ENCODE measurements around the gene KIAA1328. TPM values are rescaled to one million over a fixed set of nuclear protein-coding genes. Genes with fewer than 3 reads are reported as not detected.

Gene KIAA1328
- total RNA-seq, 1 experiment from 2014 or later: 6.2 TPM

DNA sequence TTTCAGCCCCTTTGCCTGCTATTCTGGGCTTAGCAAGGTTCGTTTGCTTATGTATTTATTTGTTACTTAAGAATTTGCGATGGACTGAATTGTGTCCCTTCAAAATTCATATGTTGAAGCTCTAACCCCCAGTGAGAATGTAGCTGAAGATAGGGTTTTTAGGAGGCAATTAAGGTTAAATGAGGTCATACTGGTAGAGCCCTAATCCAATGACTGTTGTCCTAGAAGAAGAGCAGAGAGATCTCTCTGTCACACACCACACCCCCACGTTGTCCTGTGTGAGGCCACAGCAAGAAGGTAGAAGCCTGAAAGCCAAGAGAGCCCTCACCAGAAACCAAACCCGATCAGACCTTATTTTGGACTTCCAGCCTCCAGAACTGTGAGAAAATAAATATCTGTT lies 66.7 kb downstream of the KIAA1328 start:
- BruUV-seq (replicated peaks): no TSS peak
- intact Hi-C loops (cut with micrococcal nuclease; ENCODE audit: unreplicated experiment): no loop called here
- ChIA-PET POLR2A (no interaction called here), CTCF (no interaction called here)
- TF ChIP-seq, protein P1, sequence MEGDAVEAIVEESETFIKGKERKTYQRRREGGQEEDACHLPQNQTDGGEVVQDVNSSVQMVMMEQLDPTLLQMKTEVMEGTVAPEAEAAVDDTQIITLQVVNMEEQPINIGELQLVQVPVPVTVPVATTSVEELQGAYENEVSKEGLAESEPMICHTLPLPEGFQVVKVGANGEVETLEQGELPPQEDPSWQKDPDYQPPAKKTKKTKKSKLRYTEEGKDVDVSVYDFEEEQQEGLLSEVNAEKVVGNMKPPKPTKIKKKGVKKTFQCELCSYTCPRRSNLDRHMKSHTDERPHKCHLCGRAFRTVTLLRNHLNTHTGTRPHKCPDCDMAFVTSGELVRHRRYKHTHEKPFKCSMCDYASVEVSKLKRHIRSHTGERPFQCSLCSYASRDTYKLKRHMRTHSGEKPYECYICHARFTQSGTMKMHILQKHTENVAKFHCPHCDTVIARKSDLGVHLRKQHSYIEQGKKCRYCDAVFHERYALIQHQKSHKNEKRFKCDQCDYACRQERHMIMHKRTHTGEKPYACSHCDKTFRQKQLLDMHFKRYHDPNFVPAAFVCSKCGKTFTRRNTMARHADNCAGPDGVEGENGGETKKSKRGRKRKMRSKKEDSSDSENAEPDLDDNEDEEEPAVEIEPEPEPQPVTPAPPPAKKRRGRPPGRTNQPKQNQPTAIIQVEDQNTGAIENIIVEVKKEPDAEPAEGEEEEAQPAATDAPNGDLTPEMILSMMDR (IDR thresholded peaks at IDR 0.05): no peak
- TF ChIP-seq POLR2AphosphoS5 (IDR thresholded peaks at IDR 0.05; ENCODE audit: low read depth, low read length) (no peak), SIN3A (IDR thresholded peaks at IDR 0.05; ENCODE audit: borderline replicate concordance, insufficient read depth, low read depth, low read length) (no peak), TCF7L2 (IDR thresholded peaks at IDR 0.05; ENCODE audit: low read depth, low read length) (no peak)
- TF ChIP-seq, protein P2, sequence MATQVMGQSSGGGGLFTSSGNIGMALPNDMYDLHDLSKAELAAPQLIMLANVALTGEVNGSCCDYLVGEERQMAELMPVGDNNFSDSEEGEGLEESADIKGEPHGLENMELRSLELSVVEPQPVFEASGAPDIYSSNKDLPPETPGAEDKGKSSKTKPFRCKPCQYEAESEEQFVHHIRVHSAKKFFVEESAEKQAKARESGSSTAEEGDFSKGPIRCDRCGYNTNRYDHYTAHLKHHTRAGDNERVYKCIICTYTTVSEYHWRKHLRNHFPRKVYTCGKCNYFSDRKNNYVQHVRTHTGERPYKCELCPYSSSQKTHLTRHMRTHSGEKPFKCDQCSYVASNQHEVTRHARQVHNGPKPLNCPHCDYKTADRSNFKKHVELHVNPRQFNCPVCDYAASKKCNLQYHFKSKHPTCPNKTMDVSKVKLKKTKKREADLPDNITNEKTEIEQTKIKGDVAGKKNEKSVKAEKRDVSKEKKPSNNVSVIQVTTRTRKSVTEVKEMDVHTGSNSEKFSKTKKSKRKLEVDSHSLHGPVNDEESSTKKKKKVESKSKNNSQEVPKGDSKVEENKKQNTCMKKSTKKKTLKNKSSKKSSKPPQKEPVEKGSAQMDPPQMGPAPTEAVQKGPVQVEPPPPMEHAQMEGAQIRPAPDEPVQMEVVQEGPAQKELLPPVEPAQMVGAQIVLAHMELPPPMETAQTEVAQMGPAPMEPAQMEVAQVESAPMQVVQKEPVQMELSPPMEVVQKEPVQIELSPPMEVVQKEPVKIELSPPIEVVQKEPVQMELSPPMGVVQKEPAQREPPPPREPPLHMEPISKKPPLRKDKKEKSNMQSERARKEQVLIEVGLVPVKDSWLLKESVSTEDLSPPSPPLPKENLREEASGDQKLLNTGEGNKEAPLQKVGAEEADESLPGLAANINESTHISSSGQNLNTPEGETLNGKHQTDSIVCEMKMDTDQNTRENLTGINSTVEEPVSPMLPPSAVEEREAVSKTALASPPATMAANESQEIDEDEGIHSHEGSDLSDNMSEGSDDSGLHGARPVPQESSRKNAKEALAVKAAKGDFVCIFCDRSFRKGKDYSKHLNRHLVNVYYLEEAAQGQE (IDR thresholded peaks at IDR 0.05; ENCODE audit: insufficient read depth in 1 of 2, low read depth in 2 of 2, low read length in 1 of 2): no peak
- ATAC-seq: no peak
- no peak for DNase-seq (ENCODE audit: low read depth, low spot score)
- Histone ChIP-seq H3K9me3 (ENCODE audit: control insufficient read depth, insufficient read depth, low read depth, low read length) (no peaks in the 10 kb centered on the region), H3K27ac (ENCODE audit: low read length) (no peak overlapping the region), H3K36me3 (ENCODE audit: control insufficient read depth, insufficient read depth, low read length) (no peaks in the 10 kb centered on the region), H3K27me3 (ENCODE audit: control insufficient read depth, insufficient read depth, low read length) (no peaks in the 10 kb centered on the region), H3K4me1 (ENCODE audit: control insufficient read depth, insufficient read depth, low read length) (no peaks in the 10 kb centered on the region), H3K4me3 (ENCODE audit: low read depth in 2 of 2, low read length in 2 of 2) (no peak overlapping the region)
- in situ Hi-C loops (cut with HindIII; ENCODE audit: low pct_unique_long_range_greater_than_20kb, low sequenced_read_pairs): no loop called here

DNA sequence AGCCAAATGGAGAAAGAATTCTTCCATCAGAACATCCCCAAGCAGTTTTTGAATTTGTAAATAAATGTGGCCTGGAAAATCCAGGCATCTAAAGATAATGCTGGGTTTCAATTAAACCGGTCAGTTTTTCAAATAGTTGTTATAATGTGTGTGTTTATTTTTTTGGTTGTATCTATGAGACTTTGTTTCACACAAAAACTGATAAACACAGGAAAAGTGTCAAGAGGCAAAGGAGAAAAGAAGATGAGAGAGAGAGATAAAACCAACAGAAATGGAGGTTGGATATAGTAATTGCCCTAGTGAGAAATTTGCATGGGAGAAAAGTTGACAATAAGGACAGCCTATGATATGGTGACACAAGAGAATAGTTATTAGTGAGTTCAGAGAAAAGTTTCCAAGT lies 68.3 kb downstream of the KIAA1328 start:
- Histone ChIP-seq H3K36me3 (ENCODE audit: control insufficient read depth, insufficient read depth, low read length) (no peaks in the 10 kb centered on the region), H3K9me3 (ENCODE audit: control insufficient read depth, insufficient read depth, low read depth, low read length) (no peaks in the 10 kb centered on the region), H3K4me1 (ENCODE audit: control insufficient read depth, insufficient read depth, low read length) (no peaks in the 10 kb centered on the region), H3K27ac (ENCODE audit: low read length) (no peak overlapping the region), H3K4me3 (ENCODE audit: low read depth in 2 of 2, low read length in 2 of 2) (no peak overlapping the region), H3K27me3 (ENCODE audit: control insufficient read depth, insufficient read depth, low read length) (no peaks in the 10 kb centered on the region)
- ATAC-seq (no peak), DNase-seq (ENCODE audit: low read depth, low spot score) (no peak)
- no TSS peak for BruUV-seq (replicated peaks)
- TF ChIP-seq, protein P1 (IDR thresholded peaks at IDR 0.05): no peak
- TF ChIP-seq TCF7L2 (IDR thresholded peaks at IDR 0.05; ENCODE audit: low read depth, low read length) (no peak), SIN3A (IDR thresholded peaks at IDR 0.05; ENCODE audit: borderline replicate concordance, insufficient read depth, low read depth, low read length) (no peak)
- in situ Hi-C loops (cut with HindIII; ENCODE audit: low pct_unique_long_range_greater_than_20kb, low sequenced_read_pairs) (no loop called here), intact Hi-C loops (cut with micrococcal nuclease; ENCODE audit: unreplicated experiment) (no loop called here)
- POLR2A ChIA-PET: no interaction called here
- CTCF ChIA-PET: no interaction called here
